ENCODE data around the gene TCF12. TPM values are rescaled to one million over a fixed set of nuclear protein-coding genes. Genes with fewer than 3 reads are reported as not detected.

Gene TCF12
- total RNA-seq, 1 donor from 2014 or later: 144 TPM

GRCh38 chr15:56879502-56879901 is 38.9 kb upstream of the TCF12 start:
- no peak for DNase-seq (ENCODE audit: low spot score in 2 of 2)
- no peak for TF ChIP-seq CTCF (IDR thresholded peaks at IDR 0.05)
- H3K36me3 ChIP-seq: no peaks in the 10 kb centered on the region
- H3K4me3 ChIP-seq: no peak overlapping the region
- no peaks in the 10 kb centered on the region for H3K9me3 ChIP-seq
- H3K27me3 ChIP-seq: no peaks in the 10 kb centered on the region
- no peaks in the 10 kb centered on the region for H3K4me1 ChIP-seq
- H3K27ac ChIP-seq: no peak overlapping the region
- intact Hi-C loops (cut with DNase I): no loop called here

DNA sequence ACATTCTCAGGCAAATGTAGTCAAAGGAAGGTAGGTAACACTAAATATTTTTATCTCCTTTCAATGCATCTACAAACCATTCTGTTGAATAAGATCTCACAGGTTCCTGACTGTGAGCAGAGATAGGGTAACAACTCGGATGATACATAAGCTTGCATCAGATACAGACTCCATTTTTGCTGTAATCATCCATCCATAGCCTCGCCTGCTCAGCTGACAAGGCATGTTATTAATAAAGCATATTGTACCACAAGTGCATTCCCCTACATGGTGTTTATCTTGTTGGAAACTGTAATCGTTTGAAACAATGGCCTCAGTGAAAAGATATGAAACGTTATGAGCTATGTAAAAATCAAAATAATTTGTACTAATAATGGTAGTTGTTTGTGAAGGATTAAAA is 35.4 kb upstream of the TCF12 start:
- TF ChIP-seq CTCF (IDR thresholded peaks at IDR 0.05): no peak
- Histone ChIP-seq H3K36me3 (no peaks in the 10 kb centered on the region), H3K4me1 (peaks cover 3 to 12% of the 10 kb centered on the region in 2 donors), H3K27ac (no peak overlapping the region), H3K4me3 (no peak overlapping the region), H3K27me3 (no peaks in the 10 kb centered on the region), H3K9me3 (no peaks in the 10 kb centered on the region)
- intact Hi-C loops (cut with DNase I): no loop called here
- no peak for DNase-seq (ENCODE audit: low spot score in 2 of 2)

DNA sequence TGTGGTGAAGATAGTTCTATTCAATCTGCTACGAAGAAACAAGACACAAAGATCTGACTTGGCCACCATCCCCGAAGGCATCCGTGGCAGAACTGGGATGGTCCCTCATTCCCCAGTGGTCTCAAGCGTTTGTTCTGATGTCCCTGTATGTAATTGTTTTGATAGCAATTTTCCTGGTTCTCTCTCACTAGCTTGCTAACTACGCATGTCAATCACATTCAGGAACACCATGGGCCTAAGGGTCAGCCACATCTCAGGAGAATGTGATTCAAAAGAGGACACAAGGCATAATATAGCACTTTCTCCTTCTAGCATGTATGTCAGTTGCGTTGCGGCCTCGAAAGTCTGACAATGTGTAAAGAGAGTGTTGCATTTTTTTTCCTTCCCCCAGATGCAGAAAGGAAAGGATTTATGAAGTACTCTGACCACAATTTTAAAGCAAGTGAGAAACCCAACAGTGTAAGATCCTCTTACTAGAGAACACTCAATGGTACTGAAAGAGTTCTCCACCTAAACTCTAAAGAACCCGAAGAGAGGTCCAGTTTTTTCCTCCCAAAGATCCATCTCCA is 32.0 kb upstream of the TCF12 start:
- peaks cover 3 to 20% of the 10 kb centered on the region in 2 donors for H3K4me1 ChIP-seq
- H3K27me3 ChIP-seq: no peaks in the 10 kb centered on the region
- DNase-seq (ENCODE audit: low spot score in 2 of 2): no peak
- TF ChIP-seq CTCF (IDR thresholded peaks at IDR 0.05): no peak
- H3K36me3 ChIP-seq: no peaks in the 10 kb centered on the region
- intact Hi-C loops (cut with DNase I): loop anchor here (5.0 kb wide), 1 partner anchor 1479 kb away; the partner anchor contains the start of genes CCPG1 and PIERCE2
- H3K4me3 ChIP-seq: peak overlapping the region; percentile 68 to 93
- H3K9me3 ChIP-seq: no peaks in the 10 kb centered on the region
- H3K27ac ChIP-seq: peak overlapping the region; percentile 93 to 99

GRCh38 chr15:56886932-56887781 is 31.3 kb upstream of the TCF12 start:
- peak; percentile 64 to 96 for DNase-seq (ENCODE audit: low spot score in 2 of 2)
- H3K4me3 ChIP-seq: peak overlapping the region; percentile 68 to 93
- peak overlapping the region; percentile 93 to 99 for H3K27ac ChIP-seq
- no peaks in the 10 kb centered on the region for H3K36me3 ChIP-seq
- H3K9me3 ChIP-seq: no peaks in the 10 kb centered on the region
- no peaks in the 10 kb centered on the region for H3K27me3 ChIP-seq
- H3K4me1 ChIP-seq: peaks cover 3 to 20% of the 10 kb centered on the region in 2 donors
- TF ChIP-seq CTCF (IDR thresholded peaks at IDR 0.05): no peak
- intact Hi-C loops (cut with DNase I): loop anchor here (1.0 to 5.0 kb wide), 4 partner anchors 27 to 1480 kb away; partner anchors contain the start of genes CCPG1, PIERCE2, TCF12 and ZNF280D

DNA sequence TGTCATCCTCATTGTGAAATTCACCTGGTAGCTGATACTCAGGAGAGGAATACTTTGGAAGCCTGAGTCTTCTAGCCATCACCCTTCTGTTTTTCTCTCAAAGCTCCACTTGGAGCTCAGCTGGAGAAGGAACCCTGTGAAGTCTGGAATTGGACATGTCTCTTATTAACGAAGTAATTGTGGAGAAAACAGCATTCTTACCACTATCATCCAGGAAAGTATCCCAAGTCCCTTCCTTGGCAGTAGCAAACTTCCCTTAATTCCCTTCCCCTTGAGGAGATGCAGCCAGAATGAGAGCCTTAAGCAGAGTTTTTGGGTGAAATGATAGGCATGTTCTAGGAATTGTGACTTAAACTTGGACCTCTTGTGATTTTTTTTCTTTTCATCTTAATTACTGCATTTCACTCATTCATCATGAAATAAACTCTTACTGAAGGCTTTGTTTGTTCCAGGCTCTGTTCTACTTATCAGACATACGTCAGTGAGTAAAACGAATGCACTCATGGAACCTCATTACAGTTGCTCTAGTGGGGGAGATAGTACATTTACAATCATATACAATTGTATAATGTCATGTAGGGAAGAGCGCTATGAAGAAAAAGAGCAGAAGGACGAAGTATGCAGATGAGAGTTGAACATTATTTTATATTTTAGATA is 30.5 kb upstream of the TCF12 start:
- no peaks in the 10 kb centered on the region for H3K27me3 ChIP-seq
- intact Hi-C loops (cut with DNase I): loop anchor here (1.0 to 5.0 kb wide), 4 partner anchors 26 to 1481 kb away; partner anchors contain the start of genes CCPG1, PIERCE2, TCF12 and ZNF280D
- peak in 1 of 3 experiments; percentile 1 for TF ChIP-seq CTCF (IDR thresholded peaks at IDR 0.05)

More for the DNA sequence above, 30.5 kb upstream of the TCF12 start:
- H3K36me3 ChIP-seq: no peaks in the 10 kb centered on the region
- H3K9me3 ChIP-seq: no peaks in the 10 kb centered on the region
- peak overlapping the region; percentile 93 to 99 for H3K27ac ChIP-seq
- H3K4me1 ChIP-seq: peaks cover 3 to 20% of the 10 kb centered on the region in 2 donors
- no peak for DNase-seq (ENCODE audit: low spot score in 2 of 2)
- H3K4me3 ChIP-seq: peak overlapping the region; percentile 68 to 93
